Caco-2 (cell line): ENCODE data around the gene TMCC1. TPM values are rescaled to one million over a fixed set of nuclear protein-coding genes. Genes with fewer than 3 reads are reported as not detected.

Experiments
- BruUV-seq: library from RNA; stranded (reverse); fragments of 400-500 nt; replicated peaks from 2 replicates; lab custom pipeline; 2021; lab: Mats Ljungman, UMichigan
- CTCF ChIA-PET: fragments of 300-600 bp; sonication (Branson Sonifier 250); formaldehyde crosslinking; loops from one replicate; lab custom pipeline; 2022; ENCODE audit warnings: antibody characterized with exemption; lab: Charles Lee
- POLR2A ChIA-PET: fragments of 300-600 bp; sonication (Branson Sonifier 250); formaldehyde crosslinking; loops from one replicate; lab custom pipeline; 2022; ENCODE audit warnings: antibody characterized with exemption; lab: Charles Lee
- DNase-seq, 2 experiments: peaks; one replicate each; pipeline versions ENCODE4 v3.0.0 to v3.0.0-alpha.2; 2020 to 2022
- H3K27me3 ChIP-seq: replicated peaks from 2 replicates; pipeline ENCODE4 v1.6.0; 2011; ENCODE audit warnings: low read length; ENCODE audit not compliant: control insufficient read depth, insufficient read depth
- H3K36me3 ChIP-seq: 2 replicates; pipeline ENCODE4 v1.5.1; 2011; ENCODE audit warnings: low read length; ENCODE audit not compliant: control insufficient read depth, insufficient read depth
- H3K4me1 ChIP-seq: fragments of 250-450 bp; sonication (Bioruptor Pico); 2 replicates; pipeline ENCODE4 v1.5.1; 2020; ENCODE audit warnings: mild to moderate bottlenecking
- H3K4me3 ChIP-seq: 2 replicates; pipeline ENCODE4 v1.5.1; 2011; ENCODE audit warnings: low read depth, mild to moderate bottlenecking, control low read depth, low read length
- H3K9me3 ChIP-seq: fragments of 250-450 bp; sonication (Bioruptor Pico); 2 replicates; pipeline ENCODE4 v1.5.1; 2020; ENCODE audit warnings: mild to moderate bottlenecking, moderate library complexity
- H3K27ac Mint-ChIP-seq: one replicate; pipeline ENCODE4 v1.8.0; 2022; ENCODE audit warnings: mixed read lengths; ENCODE audit not compliant: unreplicated experiment
- H3K27me3 Mint-ChIP-seq: one replicate; pipeline ENCODE4 v1.8.0; 2022; ENCODE audit warnings: mixed read lengths; ENCODE audit not compliant: insufficient read depth, unreplicated experiment
- H3K36me3 Mint-ChIP-seq: one replicate; pipeline ENCODE4 v1.8.0; 2022; ENCODE audit warnings: mild to moderate bottlenecking, mixed read lengths; ENCODE audit not compliant: insufficient read depth, unreplicated experiment
- H3K4me1 Mint-ChIP-seq: one replicate; pipeline ENCODE4 v1.8.0; 2022; ENCODE audit warnings: low read depth, mixed read lengths; ENCODE audit not compliant: unreplicated experiment
- H3K4me3 Mint-ChIP-seq: one replicate; pipeline ENCODE4 v1.8.0; 2022; ENCODE audit warnings: mild to moderate bottlenecking, moderate library complexity, mixed read lengths; ENCODE audit not compliant: unreplicated experiment
- H3K9me3 Mint-ChIP-seq: one replicate; pipeline ENCODE4 v1.8.0; 2022; ENCODE audit warnings: mixed read lengths; ENCODE audit not compliant: unreplicated experiment
- CTCF ChIP-seq, 2 experiments: fragments of 200-600 bp in 1 of 2; IDR thresholded peaks; 1 replicate in 1 of 2; 2 replicates in 1 of 2; pipeline versions ENCODE4 v1.5.1 to v1.8.0; 2011 to 2022; ENCODE audit warnings: antibody characterized with exemption in 1 of 2, control low read depth in 1 of 2, inconsistent platforms in 1 of 2, low read depth in 1 of 2, low read length in 1 of 2, mild to moderate bottlenecking in 1 of 2, moderate library complexity in 1 of 2; ENCODE audit not compliant: insufficient read depth in 1 of 2, severe bottlenecking in 1 of 2, unreplicated experiment in 1 of 2
- intact Hi-C: fragments of 100-400 bp; cut with micrococcal nuclease; formaldehyde crosslinking; loops from one replicate; pipeline ENCODE4 v1.10.0; 2022; ENCODE audit not compliant: unreplicated experiment
- total RNA-seq: library from RNA; stranded (reverse); gene quantifications from 2 replicates; pipeline ENCODE4 v1.2.3, GENCODE V29; 2022

TMCC1 gene
- total RNA-seq, 1 experiment from 2014 or later, result 27.8 TPM

DNA sequence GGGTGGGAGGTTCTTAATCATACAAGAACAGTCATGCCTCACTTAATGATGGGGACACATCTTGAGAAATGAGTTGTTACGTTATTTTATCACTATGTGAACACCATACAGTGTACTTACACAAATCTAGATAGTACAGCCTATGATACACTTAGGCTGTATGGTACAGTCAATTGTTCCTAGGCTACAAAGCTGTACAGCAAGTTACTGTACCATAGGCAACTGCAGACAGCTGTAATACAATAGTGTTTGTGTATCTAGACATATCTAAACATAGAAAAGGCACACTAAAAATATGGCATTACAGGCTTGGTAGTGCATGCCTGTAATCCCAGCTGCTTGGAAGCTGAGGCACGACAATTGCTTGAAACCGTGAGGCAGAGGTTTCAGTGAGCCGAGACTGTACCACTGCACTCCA is 231.3 kb downstream of the TMCC1 start:
- no peaks in the 10 kb centered on the region for H3K9me3 ChIP-seq
- Mint-ChIP-seq H3K9me3 (no peaks in the 10 kb centered on the region), H3K4me1 (peaks cover 40% of the 10 kb centered on the region), H3K27me3 (no peaks in the 10 kb centered on the region), H3K36me3 (peaks cover 7% of the 10 kb centered on the region), H3K27ac (peak overlapping the region; percentile 98), H3K4me3 (no peak overlapping the region)
- H3K27me3 ChIP-seq, result no peaks in the 10 kb centered on the region
- POLR2A ChIA-PET, result interaction anchor here (0.7 kb wide), 1 partner anchor 148 kb away, joined by 4 read pairs; no protein-coding TSS in a partner anchor
- no peak overlapping the region for H3K4me3 ChIP-seq
- H3K4me1 ChIP-seq, result peaks cover 78% of the 10 kb centered on the region
- no peaks in the 10 kb centered on the region for H3K36me3 ChIP-seq
- intact Hi-C loops, result loop anchor here (2.0 kb wide), 1 partner anchor 17 kb away; no protein-coding TSS in a partner anchor
- BruUV-seq, result no TSS peak
- CTCF ChIA-PET, result interaction anchor here (0.5 to 1.7 kb wide), 2 partner anchors 12 to 692 kb away, joined by 3 to 5 read pairs; no protein-coding TSS in a partner anchor
- no peak for TF ChIP-seq CTCF (IDR thresholded peaks at IDR 0.05; ENCODE audit: insufficient read depth in 1 of 2, low read depth in 1 of 2, low read length in 1 of 2, severe bottlenecking in 1 of 2, unreplicated experiment in 1 of 2)
- no peak for DNase-seq

DNA sequence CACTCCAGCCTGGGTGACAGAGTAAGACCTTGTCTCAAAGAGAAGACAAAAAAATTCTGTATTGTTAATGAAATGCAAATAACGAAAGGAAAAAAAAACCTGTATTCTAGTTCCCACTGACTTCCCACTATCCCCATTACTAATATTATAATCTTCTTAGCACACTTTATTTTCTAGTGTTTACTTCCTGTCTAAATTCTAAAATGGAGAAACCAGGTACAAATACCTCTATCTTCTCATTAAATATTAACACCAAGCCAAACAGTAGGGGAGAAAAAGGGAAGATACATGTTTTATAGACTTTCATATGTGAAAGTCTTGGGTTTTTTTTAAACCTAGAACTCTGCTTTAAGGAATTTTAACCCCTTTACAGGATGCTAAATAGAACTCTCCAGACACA is 231.7 kb downstream of the TMCC1 start:
- H3K9me3 ChIP-seq, result no peaks in the 10 kb centered on the region
- Mint-ChIP-seq H3K4me1 (peaks cover 45% of the 10 kb centered on the region), H3K36me3 (peaks cover 7% of the 10 kb centered on the region), H3K4me3 (no peak overlapping the region), H3K27me3 (no peaks in the 10 kb centered on the region), H3K9me3 (no peaks in the 10 kb centered on the region), H3K27ac (peak overlapping the region; percentile 98)
- H3K4me1 ChIP-seq, result peaks cover 82% of the 10 kb centered on the region
- TF ChIP-seq CTCF (IDR thresholded peaks at IDR 0.05; ENCODE audit: insufficient read depth in 1 of 2, low read depth in 1 of 2, low read length in 1 of 2, severe bottlenecking in 1 of 2, unreplicated experiment in 1 of 2), result no peak
- BruUV-seq, result no TSS peak
- no peak for DNase-seq
- ChIA-PET POLR2A (no interaction called here), CTCF (interaction anchor here (0.5 to 0.6 kb wide), 2 partner anchors 268 to 692 kb away, joined by 3 to 4 read pairs; no protein-coding TSS in a partner anchor)
- no peak overlapping the region for H3K4me3 ChIP-seq
- H3K36me3 ChIP-seq, result no peaks in the 10 kb centered on the region
- intact Hi-C loops, result loop anchor here (2.0 kb wide), 1 partner anchor 17 kb away; no protein-coding TSS in a partner anchor
- H3K27me3 ChIP-seq, result no peaks in the 10 kb centered on the region

DNA sequence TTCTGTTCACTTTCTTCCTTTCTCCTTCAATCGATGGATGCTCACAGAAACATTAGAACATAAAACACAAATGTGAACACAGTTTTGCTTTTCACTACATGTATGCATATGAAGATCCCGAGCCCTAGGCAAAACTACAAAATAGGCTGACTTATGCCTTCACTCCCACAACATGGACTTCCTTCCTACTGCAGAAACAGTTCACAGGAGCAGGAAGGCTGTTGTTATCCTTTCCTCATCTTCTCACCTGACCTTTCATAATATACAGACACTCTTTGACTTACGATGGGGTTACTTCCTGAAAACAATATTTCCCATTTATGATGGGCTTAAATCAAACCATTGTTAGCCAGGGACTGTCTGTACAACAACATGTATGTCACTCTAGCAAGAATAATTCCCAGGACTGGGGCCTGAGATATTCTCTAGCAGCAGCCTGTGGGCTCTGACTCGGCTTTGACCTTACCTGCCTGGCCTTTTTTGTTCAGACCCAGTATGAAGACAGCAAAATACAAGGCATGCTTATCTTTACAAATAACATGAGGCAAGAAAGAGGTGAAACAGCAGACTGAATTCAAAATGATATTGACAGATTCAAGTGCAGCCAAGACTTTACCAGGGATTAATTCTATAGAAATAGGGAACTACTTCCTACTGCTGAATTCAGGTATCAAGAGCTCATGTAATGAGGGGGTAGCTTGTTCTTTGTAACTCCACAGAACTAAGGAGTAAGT is 235.2 kb downstream of the TMCC1 start:
- no peaks in the 10 kb centered on the region for H3K9me3 ChIP-seq
- peaks cover 71% of the 10 kb centered on the region for H3K4me1 ChIP-seq
- DNase-seq, result no peak
- BruUV-seq, result no TSS peak
- no peaks in the 10 kb centered on the region for H3K27me3 ChIP-seq
- Mint-ChIP-seq H3K9me3 (no peaks in the 10 kb centered on the region), H3K27ac (peak overlapping the region; percentile 73), H3K4me1 (peaks cover 43% of the 10 kb centered on the region), H3K36me3 (peaks cover 10% of the 10 kb centered on the region), H3K4me3 (no peak overlapping the region), H3K27me3 (no peaks in the 10 kb centered on the region)
- POLR2A ChIA-PET, result no interaction called here
- CTCF ChIA-PET, result no interaction called here
- intact Hi-C loops, result no loop called here
- no peak for TF ChIP-seq CTCF (IDR thresholded peaks at IDR 0.05; ENCODE audit: insufficient read depth in 1 of 2, low read depth in 1 of 2, low read length in 1 of 2, severe bottlenecking in 1 of 2, unreplicated experiment in 1 of 2)
- H3K36me3 ChIP-seq, result no peaks in the 10 kb centered on the region
- H3K4me3 ChIP-seq, result no peak overlapping the region
